GM21423 (cell line): ENCODE data around the gene BRF1.
"Not testable (repeated sequence)": the region's sequence is repeated elsewhere in the genome, so short reads cannot be mapped to it uniquely, and the experiment has no call there.

Experiments used
- ATAC-seq: cut with Tn5 transposase; IDR thresholded peaks from one replicate; pipeline ENCODE4 v1.9.1; 2021; ENCODE audit warnings: mild to moderate bottlenecking, moderate library complexity; ENCODE audit not compliant: unreplicated experiment

BRF1 gene

DNA sequence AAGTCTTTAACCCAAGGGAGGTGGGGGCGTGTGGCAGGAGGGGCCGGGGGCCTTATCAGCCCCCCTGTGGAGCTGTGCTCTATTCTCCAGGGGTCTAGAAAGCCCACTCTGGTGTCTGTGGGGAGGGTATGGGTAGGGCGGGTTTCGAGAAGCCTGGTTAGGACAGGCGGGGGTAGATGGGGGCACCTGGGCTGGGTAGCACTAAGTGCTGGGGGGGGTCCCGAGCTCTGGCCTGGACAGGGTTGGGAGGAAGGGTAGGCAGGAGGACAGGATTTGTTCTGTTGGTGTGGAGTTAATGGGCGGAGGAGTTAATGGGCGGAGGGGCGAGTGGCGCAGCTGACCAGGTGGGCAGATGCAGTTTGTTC, 15.8 kb upstream of the BRF1 start:
- ATAC-seq = no peak

DNA sequence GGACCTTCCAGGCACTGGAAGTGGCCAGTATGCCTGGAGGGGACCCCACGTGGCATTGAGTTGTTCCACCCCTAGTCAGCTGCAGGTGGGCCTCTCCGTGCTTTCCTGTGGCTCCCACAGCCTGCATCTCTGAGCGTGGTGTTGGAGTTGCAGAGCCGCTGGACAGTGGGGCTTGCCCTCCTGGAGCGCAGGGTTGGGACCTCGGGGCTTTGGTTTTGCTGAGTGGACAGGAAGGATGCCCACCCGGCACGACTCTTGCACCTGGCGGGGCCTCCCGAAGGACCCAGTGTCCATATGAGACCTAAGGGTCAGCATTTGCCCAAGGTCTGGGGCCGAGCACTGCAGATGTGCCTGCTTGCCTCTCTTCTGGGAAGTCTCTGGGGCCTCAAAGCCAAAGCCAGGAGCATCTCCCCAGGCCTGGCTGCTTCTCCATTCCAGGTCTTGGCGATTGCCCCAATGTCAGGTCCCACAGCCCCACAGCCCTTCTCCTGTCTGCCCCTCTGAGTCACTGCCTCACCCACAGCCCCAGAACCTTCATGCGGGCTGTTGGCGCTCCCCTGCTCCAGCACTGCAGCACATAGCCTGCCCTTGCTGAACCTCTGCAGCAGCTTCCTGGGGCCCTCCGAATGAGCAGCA, 15.3 kb upstream of the BRF1 start:
- ATAC-seq = no peak

DNA sequence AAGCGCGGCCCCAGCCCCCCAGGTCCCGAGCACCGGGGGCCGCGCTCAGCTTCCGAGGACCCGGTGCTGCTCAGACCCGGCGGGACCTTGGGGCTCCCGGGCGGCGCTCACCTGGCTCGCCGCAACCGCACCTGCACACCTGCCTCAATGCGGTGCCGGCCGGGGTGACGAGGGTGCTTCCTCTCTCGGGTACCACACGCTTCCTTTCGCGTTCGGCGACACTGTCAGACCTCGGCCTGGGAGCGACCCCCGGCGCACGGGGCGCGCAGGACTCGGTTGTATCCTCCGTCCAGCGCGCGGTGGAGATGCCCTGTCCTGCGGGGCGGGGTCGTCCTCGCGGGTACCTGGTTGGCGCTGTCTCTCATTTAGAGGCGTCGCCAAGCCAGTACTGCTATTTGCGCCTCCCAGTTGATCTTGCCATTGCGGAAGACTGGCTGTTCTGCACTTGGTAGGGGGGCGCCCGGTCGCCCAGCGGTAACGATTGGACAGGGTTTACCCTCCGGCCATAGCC, 14.5 kb upstream of the BRF1 start:
- peak; percentile 15 for ATAC-seq

DNA sequence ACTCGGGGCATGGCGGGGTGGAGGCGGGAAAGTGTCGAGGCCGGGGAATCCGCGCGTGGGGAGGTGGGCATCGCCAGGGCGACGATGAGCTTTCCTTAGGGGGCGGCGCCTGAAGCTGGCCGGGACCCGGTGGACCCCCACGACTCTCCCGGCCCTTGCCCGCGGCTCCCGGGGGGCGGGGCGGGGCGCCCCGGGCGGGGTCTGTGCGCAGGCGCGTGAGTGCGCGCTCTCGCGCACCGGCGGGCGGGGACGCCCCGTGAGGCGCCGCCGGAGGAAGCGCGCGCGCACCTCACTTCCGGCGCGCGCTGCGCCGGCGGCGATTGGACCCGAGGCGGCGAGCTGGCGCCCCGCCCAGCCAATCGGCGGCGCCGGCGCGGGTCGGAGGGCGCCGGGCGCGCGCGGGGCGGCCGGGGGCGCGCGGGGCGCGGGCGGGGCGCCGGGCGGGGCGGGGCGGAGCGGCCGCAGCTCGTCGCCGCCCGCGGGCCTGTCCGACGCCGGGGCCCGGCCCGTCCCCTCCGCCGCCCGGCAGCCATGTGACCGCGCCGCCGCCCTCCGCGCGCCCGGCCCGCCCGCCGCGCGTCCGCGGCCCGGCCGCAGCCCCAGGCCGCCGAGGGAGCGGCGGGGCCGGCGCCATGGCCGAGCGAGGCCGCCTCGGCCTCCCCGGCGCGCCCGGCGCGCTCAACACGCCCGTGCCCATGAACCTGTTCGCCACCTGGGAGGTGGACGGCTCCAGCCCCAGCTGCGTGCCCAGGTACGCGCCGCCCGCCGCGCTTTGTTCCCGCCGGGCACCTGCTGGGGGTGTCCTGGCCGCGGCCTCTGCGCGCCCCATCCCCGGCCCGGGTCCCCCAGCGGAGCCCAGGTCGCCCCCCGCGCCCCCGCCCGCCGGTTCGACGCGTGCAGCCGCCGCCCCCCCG, 13.7 kb upstream of the BRF1 start, which contains the start of gene PACS2:
TSS of gene PACS2 (plus strand) at position 462 of the 914 bp plus-strand sequence. CDS start at position 633, 171 bp downstream.
- ATAC-seq = peak; percentile 65

DNA sequence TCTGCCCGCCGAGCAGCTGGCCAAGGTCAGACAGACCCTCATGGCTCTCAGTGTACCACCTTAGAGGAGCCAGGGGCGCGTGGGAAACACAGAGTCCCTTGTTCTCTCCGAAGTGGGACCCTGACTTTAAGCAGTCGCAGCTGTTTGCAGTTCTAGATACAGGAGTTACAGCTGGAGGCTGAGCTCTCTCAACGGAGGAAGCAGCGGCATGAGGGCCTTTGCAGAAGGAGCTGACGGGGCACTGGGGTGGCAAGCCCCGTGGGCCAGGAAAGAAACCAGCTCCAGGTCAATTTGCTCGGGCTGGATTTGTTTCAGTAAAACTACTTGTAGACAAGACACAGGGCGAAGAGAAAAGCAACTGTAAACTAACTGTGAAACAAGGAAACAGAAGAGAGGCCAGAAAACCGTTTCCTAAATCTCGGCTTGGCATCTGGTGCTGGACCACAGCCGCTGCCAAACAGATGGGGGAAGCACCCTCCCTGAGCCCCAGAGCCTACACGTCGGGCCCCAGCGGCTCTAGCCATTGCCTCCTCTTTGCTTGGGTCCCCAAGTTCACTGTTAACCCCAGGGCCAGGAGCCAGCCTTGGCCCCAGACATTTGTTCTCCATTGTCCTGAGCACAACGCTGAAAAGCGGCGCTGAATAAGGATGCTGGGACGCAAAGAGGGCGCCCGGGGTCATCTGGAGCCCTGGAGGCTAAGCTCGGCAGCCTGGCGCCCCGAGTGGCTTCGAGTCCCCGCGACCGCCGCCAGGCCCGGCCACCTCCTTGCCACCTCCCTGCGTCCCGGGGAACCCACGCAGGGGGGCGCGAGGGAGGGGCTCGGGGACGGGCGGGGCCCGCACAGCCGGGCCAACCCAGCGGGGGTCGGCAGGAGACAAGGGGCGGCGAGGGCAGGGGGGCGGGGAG, 12.8 kb upstream of the BRF1 start:
- ATAC-seq = peak; percentile 14

DNA sequence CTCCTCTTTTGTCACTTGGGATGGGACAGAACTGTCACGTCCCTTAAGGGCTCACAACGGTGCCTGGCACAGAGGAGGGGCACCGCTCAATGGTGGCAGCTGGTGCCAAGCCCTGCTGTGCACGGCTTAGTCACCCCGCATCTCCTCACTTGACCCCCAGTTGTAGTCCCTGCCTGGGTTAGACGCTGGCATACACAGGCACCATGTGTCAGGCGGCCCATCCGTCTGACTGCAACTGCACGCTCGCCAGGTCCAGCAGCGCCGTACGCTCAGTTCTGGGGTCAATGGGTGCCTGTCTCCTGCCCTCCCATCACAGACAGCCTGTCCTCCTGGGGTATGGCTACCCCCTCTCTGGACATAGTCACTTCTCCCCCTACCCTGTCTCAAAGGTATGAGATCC, 12.2 kb upstream of the BRF1 start:
- ATAC-seq = no peak

DNA sequence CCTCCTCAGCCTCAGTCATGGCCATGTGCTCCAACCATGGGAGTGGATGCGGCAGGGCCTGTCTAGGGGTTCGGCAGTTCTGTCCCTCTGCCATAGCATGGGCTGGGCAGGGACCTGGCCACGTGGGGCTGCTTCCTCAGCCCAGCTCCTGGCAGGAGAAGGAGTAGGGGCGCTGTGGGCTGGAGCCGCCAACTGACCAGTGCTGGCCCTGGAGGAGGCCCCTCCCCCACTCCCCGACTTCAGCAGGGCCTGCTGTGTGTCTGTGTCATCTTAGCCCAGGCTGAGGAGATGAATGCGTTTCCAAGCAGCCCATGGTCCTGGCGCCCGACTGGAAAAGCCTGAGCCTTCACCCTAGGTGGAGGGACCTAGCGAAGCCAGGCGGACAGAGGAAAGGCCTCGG, 11.0 kb upstream of the BRF1 start:
- no peak for ATAC-seq

DNA sequence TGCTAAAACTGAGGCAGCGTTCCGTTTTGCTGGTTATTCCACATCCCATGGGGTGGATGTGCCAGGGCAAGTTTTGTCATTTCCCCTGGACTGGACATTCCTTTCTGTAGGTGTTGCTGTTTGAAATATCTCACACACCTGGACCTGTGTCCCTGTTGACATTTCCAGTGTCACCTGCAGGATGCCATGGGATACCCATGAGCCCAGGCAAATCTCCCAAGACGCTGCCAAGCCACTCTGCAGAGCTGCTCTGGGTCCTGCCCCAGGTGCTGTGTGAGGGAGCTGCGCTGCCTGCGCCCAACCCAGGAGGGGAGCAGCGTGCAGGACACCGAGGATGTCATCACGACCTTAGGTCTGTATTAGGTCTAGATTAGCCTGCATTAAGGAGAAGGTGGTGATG, 8.6 kb upstream of the BRF1 start:
- ATAC-seq = no peak

DNA sequence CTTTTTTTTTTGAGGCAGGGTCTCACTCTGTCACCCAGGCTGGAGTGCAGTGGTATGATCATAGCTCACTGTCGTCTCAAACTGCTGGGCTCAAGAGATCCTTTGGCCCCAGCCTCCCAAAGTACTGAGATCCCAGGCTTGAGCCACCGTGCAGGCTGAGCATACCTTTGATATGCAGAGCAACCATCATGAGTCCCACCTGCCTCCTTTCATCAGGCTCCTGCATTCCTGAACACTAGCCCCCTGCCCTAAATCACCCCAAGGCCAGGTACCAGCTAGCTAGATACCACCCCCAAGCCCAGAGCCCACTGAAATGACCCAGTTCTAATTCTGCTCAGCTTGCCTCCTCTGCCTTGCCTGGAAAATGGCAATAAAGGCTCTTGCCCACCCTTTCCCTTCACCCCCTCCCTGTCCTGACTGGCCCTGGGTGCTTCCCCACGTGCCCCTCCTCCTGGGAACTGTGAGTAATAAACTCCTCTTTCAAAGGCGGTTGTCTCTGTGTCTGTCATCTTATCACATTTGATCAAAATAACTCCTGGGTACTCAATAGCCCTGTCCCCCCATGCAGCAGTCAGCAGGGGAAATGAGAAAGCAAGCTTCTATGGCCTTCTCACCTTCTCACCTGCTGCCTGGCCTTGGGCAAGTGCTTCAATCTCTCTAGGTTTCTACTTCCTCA, 6.4 kb upstream of the BRF1 start:
- no peak for ATAC-seq

DNA sequence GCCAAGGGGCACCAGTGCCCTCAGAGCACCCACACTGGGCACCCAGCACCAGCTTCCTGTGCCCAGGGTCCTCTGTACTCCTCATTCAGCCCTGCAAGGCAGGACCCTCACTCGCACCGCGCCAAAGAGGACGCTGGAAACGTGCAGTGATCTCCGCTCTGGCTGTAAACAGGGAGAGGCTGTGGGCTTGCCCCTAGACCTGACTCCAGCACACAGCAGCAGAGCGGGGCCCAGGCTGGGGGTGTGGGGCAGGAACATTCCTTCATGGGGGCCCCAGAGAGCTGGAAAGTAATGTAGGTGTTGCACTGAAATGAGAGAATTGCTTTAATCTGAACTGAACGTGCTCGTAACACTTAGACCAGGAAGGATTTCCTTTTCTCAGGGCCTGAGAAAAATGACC, 5.0 kb upstream of the BRF1 start:
- ATAC-seq = no peak

DNA sequence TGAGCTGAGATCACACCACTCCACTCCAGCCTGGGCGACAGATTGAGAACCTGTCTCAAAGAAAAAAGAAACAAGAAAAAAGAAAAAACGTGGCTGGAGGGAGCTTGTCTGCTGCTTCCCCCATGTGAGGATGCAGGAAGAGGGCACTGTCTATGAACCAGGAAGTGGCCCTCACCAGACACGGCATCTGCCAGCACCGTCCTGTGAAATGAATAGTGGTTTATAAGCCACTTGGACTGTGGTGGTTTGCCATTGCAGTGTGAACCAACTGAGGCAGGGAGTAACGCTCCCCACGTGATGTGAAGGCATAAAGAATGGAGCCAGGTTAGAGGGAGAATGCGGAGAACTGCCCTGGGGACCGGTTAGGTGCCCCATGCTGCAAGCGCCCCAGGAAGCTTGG, 4.5 kb upstream of the BRF1 start:
- no peak for ATAC-seq

DNA sequence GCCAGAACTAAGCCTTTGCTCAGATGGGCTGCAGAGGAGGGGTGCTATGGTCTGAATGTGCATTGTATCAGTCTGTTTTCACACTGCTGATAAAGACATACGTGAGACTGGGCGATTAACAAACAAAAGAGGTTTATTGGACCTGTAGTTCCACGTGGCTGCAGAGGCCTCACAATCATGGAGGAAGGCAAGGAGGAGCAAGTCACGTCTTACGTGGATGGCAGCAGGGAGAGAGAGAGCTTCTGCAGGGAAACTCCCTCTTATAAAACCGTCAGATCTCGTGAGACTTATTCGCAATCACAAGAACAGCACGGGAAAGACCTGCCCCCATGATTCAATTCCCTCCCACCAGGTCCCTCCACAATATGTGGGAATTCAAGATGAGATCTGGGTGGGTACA, 3.8 kb upstream of the BRF1 start:
- no peak for ATAC-seq

DNA sequence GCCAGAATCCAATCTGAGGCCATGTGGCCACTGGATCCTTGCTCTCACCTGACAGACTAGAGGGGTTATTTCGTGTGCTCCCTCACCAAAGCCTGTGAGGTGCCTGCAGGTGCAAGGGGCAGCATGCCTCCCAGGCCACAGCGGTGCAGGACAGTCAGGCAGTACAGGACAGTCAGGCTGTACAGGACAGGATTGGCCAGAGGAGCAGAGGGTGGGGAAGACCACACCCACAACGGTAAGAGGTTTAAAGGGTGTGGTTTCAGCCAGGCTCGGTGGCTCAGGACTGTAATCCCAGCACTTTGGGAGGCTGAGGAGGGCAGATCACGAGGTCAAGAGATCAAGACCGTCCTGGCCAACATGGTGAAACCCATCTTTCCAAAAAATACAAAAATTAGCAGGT, 3.1 kb upstream of the BRF1 start:
- ATAC-seq = no peak

DNA sequence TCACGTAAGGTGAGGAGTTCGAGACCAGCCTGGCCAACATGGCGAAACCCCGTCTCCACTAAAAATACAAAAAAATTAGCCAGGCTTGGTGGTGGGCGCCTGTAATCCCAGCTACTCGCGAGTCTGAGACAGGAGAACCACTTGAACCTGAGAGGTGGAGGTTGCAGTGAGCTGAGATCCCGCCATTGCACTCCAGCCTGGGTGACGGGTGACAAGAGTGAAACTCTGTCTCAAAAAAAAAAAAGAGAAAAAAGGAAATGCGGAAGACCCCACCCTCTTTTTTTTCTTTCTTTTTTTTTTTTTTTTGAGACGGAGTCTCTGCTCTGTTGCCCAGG, 1.1 kb upstream of the BRF1 start:
- not testable (repeated sequence) for ATAC-seq

DNA sequence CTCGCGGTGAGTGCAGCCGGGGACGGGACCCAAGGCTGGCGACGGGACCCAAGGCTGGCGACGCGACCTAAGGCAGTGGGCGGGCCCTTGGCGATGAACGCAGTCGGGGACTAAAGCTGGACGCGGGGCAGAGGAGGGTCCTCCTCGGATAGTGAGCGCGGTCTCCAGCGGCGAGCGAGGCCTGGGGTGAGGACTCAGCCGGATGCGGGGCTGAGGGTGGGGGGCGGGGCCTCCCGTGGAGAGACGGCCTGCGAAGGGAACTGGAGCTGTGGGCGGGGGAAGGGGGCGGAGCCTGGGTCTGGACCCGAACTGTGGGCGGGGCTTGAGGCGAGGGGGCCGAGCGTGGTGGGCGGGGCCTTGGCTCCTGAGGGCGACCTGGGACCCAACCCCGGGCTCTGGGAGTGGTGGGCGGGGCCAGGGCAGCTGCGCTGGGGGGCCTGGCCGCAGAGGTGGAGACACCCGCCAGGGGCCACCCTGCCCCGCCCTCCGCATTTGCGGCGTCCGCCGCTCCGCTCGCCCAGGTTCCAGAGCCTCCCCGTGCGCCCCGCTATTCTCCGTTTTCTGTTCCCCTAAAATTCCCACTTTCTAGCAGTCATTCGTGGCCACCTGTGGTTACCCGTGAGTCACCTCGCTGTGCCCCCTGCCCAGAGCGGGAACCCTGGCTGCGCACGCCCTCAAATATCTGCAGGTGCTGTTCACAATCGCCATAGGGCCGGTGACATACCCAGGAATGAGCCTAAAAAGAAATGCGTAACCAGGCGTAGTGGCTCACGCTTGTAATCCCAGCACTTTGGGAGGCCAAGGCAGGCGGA, 508 bp upstream of the BRF1 start:
- peak; percentile 51 for ATAC-seq

DNA sequence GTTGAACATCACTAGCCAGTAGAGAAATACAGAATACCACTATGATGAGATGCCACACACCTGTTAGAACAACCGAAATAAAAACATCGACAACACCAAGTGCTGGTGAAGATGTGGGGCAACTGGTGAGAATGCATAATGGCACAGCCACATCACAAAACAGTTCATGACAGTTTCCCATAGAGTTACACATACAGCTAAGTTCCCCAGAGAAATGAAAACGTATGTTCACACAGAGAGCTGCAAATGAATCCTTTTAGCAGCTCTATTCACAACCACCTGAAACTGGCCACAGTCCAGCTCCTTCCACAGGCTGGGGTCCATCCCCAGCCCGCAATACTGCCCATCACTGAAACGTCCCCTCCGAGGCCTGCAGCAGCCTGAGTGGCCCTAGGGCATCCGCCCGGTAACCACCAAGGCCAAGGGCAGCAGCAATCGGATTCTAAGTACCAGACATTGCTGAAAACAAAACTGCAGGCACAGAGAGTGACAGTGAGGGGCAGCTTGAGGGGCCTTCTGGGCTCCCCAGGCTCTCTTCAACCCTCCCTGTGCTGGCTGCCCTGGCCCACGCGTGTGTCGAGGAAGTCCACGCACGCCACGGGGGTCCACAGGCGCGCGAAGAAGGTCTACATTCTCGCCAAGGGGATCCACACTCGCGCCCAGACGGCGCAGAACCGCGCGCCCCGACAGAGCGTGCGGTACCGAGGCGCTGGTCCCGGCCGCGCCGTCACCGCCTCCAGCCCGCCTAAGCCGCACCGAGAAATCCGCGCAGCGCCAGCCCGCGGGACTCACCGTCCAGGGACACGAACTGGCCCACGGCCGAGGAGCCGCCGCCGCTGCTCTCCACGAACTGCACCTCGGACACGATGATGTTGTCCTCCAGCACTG, 903 bp downstream of the BRF1 start:
- ATAC-seq = peak; percentile 9

DNA sequence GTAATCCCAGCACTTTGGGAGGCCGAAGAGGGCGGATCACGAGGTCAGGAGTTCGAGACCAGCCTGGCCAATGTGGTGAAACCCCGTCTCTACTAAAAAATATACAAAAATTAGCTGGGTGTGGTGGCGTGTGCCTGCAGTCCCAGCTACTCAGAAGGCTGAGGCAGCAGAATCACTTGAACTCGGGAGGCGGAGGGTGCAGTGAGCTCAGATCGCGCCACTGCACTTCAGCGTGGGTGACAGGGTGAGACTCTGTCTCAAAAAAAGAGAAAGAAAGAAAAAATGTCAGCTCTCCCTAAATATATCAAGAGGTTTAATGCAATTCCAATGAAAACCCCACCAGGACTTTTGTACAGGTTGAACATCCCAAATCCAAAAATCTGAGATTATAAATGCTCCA, 3.5 kb downstream of the BRF1 start:
- not testable (repeated sequence) for ATAC-seq

DNA sequence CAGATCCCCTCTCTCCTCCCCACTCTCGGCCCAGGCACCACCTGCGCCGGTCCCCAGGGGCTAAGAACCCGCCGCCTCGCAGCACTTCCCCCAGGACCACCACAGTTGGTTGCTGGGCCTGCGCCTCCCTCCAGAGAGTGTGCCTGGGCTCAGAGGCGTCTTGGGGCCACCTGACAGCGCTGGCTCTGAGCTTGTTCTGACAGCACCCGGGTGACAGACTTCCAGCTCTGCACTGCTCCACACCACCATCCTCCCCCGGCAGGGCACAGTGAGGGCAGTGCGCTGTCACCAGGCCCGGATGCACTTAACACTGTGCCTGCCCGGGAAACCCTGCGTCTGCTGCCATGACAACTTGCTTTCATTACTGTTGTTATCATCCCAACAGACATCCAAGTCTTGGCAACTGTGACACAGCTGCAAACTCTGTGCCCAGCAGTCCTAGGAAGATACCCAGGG, 6.6 kb downstream of the BRF1 start:
- ATAC-seq = no peak
